HUDEP-2 (cell line): ENCODE results near the gene CHST2.
A peak's percentile ranks its signal among the peaks of the same experiment; 100 is the strongest.

Experiments used
- DNase-seq, 76 experiments: peaks; one replicate each; lab custom pipeline; 2025; ENCODE audit not compliant: unreplicated experiment in 76 of 76; lab: John Stamatoyannopoulos, UW

Gene CHST2

GRCh38 chr3:143165211-143165610 lies 45.6 kb downstream of the CHST2 start:
- DNase-seq = no peak

DNA sequence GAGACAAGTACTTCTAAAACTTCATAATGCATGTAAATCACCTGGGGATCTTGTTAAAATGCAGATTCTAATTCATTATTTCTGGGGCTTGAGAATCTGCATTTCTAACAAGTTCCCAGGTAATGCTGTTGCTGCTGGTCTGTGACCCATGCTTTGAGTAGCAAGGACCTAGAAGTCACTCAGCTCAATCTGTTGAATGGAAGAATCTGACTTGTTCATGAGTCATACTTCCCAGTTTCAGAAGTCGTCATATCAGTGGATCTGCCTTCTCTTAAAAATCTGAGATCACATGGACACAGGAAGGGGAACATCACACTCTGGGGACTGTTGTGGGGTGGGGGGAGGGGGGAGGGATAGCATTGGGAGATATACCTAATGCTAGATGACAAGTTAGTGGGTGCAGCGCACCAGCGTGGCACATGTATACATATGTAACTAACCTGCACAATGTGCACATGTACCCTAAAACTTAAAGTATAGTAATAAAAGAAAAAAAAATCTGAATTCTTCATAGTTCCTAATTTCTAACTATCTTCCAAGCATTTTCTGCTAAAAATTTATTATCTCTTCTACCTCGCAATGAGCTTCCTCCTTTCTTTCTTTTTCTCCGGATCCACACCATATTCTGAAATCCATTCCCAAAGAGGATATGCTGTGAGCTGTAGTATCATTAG lies 46.2 kb downstream of the CHST2 start:
- peak in 15 of 76 experiments; percentile 5 to 62 (median 15) for DNase-seq

GRCh38 chr3:143166376-143166775 lies 46.8 kb downstream of the CHST2 start:
- DNase-seq = no peak

DNA sequence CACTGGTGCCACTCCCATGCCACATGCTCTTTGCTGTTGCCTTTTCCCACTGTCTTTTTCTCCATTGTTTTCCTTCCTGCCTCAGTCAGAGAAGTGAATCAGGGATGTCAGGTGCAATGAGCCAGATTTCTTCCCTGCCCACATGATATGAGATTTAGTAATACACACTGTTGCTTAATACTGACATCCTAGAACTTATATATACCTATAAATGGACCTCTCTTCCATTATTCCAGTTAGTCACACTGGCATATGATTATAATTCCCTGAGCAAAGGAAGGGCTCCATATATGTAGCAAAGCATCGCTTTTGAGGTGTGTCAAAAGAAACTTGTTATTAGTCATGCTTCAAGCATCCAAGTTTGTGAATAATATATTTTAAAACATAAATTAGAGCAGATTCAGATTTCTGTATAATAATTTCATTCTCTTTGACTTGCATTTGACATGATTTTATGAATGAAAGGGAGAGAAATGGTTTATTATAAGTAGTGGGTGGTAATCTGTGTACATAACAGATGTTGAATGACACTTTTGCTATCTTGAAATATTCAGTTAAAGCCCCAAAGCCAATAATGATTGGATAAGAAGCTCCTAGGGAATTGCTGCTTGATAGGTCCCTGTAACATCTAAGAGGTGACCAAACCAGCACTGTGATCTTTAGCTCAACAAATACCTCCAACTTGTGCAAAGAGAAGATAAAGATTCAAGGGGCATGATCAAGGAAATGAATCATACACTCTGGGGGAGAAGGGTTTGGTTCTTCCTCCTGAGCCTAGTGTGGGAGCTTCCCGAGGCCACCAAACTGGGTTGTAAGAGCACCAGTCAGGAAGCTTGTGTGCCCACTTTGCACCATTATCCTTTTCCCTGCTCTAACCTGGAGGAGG lies 48.6 kb downstream of the CHST2 start:
- DNase-seq = peak in 39 of 76 experiments; percentile 6 to 79 (median 39)

DNA sequence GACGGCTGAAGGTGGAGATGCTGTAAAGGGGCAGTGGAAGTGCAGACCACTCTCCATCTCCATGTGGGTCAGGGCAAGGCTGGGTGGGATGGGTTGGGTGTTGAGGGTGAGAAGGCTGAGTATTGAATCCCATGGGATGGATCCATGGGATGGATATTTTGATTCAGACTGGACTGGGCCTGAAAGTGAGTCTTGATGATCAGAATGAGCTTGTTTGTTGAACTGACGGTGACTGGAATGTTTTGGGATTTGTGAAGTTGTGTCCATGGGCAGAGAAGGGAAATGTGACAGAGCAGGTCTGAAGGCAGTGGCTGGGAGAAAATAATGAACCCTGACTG lies 49.3 kb downstream of the CHST2 start:
- no peak for DNase-seq

DNA sequence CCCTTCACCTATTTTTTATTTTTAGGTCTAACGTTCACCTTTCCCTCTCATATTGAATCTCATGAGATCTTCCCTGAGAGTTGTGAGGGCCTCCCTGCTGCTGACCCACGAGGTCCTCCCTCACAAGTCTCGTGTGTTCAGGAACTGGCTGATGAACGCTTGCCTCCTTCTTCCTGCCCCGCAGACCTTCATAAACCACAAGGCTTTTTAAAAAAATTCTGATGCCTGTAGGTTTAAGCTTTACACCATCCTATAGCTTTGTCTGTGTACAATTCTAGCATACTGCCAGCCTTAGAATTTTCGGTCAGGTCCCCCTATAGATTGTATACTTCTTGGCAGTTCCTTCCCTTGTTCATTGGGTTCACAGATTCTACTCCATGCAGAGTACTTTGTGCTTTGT lies 50.5 kb downstream of the CHST2 start:
- DNase-seq = no peak

DNA sequence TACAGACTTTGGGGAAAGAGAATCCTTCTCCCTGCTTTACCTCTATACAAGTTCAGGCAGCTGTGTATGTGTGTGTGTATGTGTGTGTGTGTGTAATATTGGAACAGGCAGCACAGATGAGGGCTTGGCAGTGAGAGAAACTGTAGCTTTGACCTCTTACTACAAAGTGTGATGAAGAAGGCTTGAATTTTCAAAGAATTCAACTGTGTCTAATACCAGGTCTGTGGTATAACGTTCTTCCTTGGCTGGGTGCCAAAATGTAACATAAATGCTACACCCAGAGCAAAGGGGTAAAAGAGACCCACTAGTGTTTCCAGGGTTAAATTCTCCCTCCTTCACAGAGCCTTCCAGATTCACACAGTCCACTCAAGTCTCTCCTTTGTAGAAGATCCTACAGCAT lies 51.1 kb downstream of the CHST2 start:
- DNase-seq = no peak

DNA sequence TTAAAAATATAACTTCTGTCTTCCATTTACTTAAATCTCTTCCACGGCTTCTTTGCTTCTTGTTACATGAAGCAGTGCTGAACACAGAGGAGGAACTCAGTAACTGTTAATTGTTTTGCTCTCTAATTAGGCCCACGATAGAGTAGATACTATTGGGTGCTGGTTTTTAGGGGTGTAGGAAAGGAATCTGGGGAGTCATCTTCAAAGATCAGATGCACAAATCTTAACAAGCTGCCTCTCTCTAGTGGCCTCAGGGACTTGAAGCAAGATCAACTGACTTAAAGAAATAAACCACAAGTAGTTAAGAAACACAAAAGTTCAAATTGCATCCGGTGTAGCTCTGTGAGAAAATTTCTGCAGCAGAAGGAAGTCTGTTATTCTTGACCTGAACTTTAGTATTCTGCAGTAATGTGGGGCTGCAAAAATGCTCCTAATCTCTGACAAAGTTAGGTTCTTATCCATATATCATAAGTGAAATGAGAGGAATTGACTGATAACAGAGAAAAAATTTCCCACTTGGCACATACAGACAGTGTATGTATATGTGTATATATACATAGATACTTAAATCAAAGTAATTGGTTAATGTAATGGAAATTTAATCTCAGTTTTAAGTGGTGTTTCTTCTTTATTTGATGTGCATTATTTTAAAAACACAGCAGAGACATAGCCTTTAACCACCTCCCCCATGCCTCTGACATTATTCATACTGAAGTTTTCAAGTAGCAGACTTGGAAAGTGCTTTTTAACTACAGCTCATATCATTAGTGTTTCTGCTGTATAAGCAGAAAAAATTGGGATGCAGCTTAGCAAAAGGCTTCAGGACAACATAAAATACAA lies 51.8 kb downstream of the CHST2 start:
- no peak for DNase-seq

DNA sequence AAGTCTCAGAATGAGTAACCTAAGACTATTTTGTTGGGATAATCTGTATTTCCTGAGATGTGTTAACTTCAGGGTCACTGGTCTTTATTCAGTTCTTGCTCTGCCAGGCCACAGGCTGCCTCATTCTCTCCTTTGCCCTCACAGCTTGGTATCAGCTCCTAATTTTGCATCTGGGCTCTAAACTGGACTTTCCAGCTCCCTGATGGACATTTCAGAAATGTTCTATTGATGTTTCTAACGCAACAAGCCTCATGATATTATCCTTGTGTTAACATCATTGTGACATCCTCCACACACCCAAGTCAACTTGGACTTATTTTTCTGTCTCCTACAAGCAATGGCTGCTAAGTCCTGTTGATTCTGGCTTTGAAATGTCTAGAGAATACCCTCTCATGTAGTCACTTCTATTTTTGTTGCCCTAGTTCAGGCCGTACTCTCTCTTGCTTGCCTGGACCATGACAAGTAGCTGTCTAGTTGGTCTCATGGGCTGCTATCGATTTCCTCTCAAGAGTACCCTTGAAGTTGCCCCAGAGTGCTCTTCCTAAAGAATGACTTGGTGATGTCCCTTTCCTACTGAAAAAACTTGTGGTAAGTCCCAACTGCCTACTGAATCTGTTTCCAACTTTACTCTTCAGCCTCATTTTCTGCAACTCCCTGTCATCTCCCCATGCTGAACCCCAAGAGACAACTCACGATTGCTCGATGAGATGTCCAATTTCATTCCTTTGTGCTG lies 52.7 kb downstream of the CHST2 start:
- DNase-seq = no peak

- DNase-seq = no peak
These were observed 53.2 kb downstream of the CHST2 start for GRCh38 chr3:143172795-143173145.

- DNase-seq = no peak
These were observed 53.7 kb downstream of the CHST2 start for GRCh38 chr3:143173242-143173641.
